Neural cell (in vitro differentiated cells): Measurements from ENCODE around the gene WNT7B. TPM values are rescaled to one million over a fixed set of nuclear protein-coding genes. Genes with fewer than 3 reads are reported as not detected.

Experiments used
- H2AFZ ChIP-seq: fragments of 200-600, 300-800 bp; sonication (generic), shearing (Covaris generic); 2 replicates; pipeline ENCODE4 v1.6.0; 2014; ENCODE audit warnings: low read depth, mild to moderate bottlenecking, antibody characterized with exemption, low read length, moderate library complexity
- H3F3A ChIP-seq: fragments of 200-600 bp; shearing (Covaris generic); 2 replicates; pipeline ENCODE4 v1.6.1; 2016; ENCODE audit warnings: mild to moderate bottlenecking, moderate library complexity, mixed read lengths, antibody characterized with exemption, low read length; ENCODE audit not compliant: insufficient read depth, poor library complexity, severe bottlenecking
- H3K27ac ChIP-seq: fragments of 200-600, 300-800 bp; sonication (generic), shearing (Covaris generic); 2 replicates; pipeline ENCODE4 v1.5.1; 2014; ENCODE audit warnings: mild to moderate bottlenecking, low read length, moderate library complexity
- H3K27me3 ChIP-seq: fragments of 300-800, 200-600 bp; sonication (generic), shearing (Covaris generic); 2 replicates; pipeline ENCODE4 v1.6.0; 2014; ENCODE audit warnings: mild to moderate bottlenecking, low read depth, low read length, moderate library complexity; ENCODE audit not compliant: insufficient read depth
- H3K36me3 ChIP-seq: fragments of 300-800, 200-600 bp; sonication (generic), shearing (Covaris generic); 2 replicates; pipeline ENCODE4 v1.5.1; 2014; ENCODE audit warnings: mild to moderate bottlenecking, antibody characterized with exemption, low read length, moderate library complexity; ENCODE audit not compliant: insufficient read depth
- H3K4me2 ChIP-seq: fragments of 300-800, 200-600 bp; sonication (generic), shearing (Covaris generic); 2 replicates; pipeline ENCODE4 v1.6.0; 2014; ENCODE audit warnings: mild to moderate bottlenecking, low read length
- H3K4me3 ChIP-seq: fragments of 300-800, 200-600 bp; sonication (generic), shearing (Covaris generic); 2 replicates; pipeline ENCODE4 v1.5.1; 2014; ENCODE audit warnings: mild to moderate bottlenecking, low read length, moderate library complexity
- H3K79me2 ChIP-seq: fragments of 200-600 bp; shearing (Covaris generic); replicated peaks from 2 replicates; pipeline ENCODE4 v1.6.0; 2014; ENCODE audit warnings: mild to moderate bottlenecking, low read length, moderate library complexity; ENCODE audit not compliant: insufficient read depth
- H3K9ac ChIP-seq: fragments of 300-800, 200-600 bp; sonication (generic), shearing (Covaris generic); 2 replicates; pipeline ENCODE4 v1.6.1; 2016; ENCODE audit warnings: mild to moderate bottlenecking, low read length, mixed read lengths
- H3K9me2 ChIP-seq: fragments of 200-600 bp; shearing (Covaris generic); 2 replicates; pipeline ENCODE4 v1.6.1; 2016; ENCODE audit warnings: mild to moderate bottlenecking, low read length, mixed read lengths; ENCODE audit not compliant: insufficient read depth
- H3K9me3 ChIP-seq: fragments of 200-600, 300-800 bp; sonication (generic), shearing (Covaris generic); 2 replicates; pipeline ENCODE4 v1.6.1; 2016; ENCODE audit warnings: mild to moderate bottlenecking, mixed run types, low read length, moderate library complexity, mixed read lengths
- H4K20me1 ChIP-seq: fragments of 200-600 bp; shearing (Covaris generic); 2 replicates; pipeline ENCODE4 v1.6.1; 2016; ENCODE audit warnings: mild to moderate bottlenecking, mixed run types; ENCODE audit not compliant: insufficient read depth
- CTCF ChIP-seq: fragments of 450-650 bp; IDR thresholded peaks from 2 replicates; pipeline ENCODE4 v1.5.1; 2014; ENCODE audit warnings: antibody characterized with exemption, mild to moderate bottlenecking, moderate library complexity; ENCODE audit not compliant: poor library complexity, severe bottlenecking
- EP300 ChIP-seq: fragments of 450-650 bp; conservative IDR thresholded peaks from 2 replicates; pipeline ENCODE4 v1.6.1; 2014; ENCODE audit warnings: antibody characterized with exemption, mild to moderate bottlenecking, moderate library complexity; ENCODE audit not compliant: poor library complexity, severe bottlenecking
- EZH2 ChIP-seq: fragments of 200-600, 300-800 bp; shearing (Covaris generic), sonication (generic); IDR thresholded peaks from 2 replicates; pipeline ENCODE4 v1.6.1; 2014; ENCODE audit warnings: antibody characterized with exemption, low read length, borderline replicate concordance, mild to moderate bottlenecking; ENCODE audit not compliant: insufficient read depth, poor library complexity, severe bottlenecking
- MXI1 ChIP-seq: fragments of 450-650 bp; conservative IDR thresholded peaks from 2 replicates; pipeline ENCODE4 v1.6.1; 2014; ENCODE audit warnings: antibody characterized with exemption, mild to moderate bottlenecking; ENCODE audit not compliant: poor library complexity, severe bottlenecking
- POLR2AphosphoS5 ChIP-seq: IDR thresholded peaks from 2 replicates; pipeline ENCODE4 v1.6.1; 2012
- RAD21 ChIP-seq: fragments of 450-650 bp; conservative IDR thresholded peaks from 2 replicates; pipeline ENCODE4 v1.6.1; 2014; ENCODE audit warnings: antibody characterized with exemption, mild to moderate bottlenecking, moderate library complexity
- REST ChIP-seq: IDR thresholded peaks from 2 replicates; pipeline ENCODE4 v1.6.1; 2012; ENCODE audit warnings: borderline replicate concordance
- SMC3 ChIP-seq: fragments of 450-650 bp; conservative IDR thresholded peaks from 2 replicates; pipeline ENCODE4 v1.6.1; 2014; ENCODE audit warnings: antibody characterized with exemption, mild to moderate bottlenecking, moderate library complexity; ENCODE audit not compliant: poor library complexity
- TAF1 ChIP-seq: IDR thresholded peaks from 2 replicates; pipeline ENCODE4 v1.6.1; 2012; ENCODE audit warnings: low read depth
- polyA plus RNA-seq: library from polyadenylated mRNA; depleted of rRNA; stranded (reverse); fragments of >200 nt; gene quantifications from 2 replicates; pipeline ENCODE4 v1.2.3, GENCODE V29; 2014

WNT7B gene
- polyA plus RNA-seq, 1 donor from 2014 or later = 0.16 TPM

GRCh38 chr22:45960477-45961386 is 16.2 kb downstream of the WNT7B start:
- no peak overlapping the region for H3K4me2 ChIP-seq
- H3K9me2 ChIP-seq = no peaks in the 10 kb centered on the region
- H3K36me3 ChIP-seq = no peaks in the 10 kb centered on the region
- no peaks in the 10 kb centered on the region for H3K79me2 ChIP-seq
- H3K9me3 ChIP-seq = no peaks in the 10 kb centered on the region
- H2AFZ ChIP-seq = no peak overlapping the region
- H3K9ac ChIP-seq = no peak overlapping the region
- H3K27me3 ChIP-seq = no peaks in the 10 kb centered on the region
- no peak overlapping the region for H3K27ac ChIP-seq
- H3F3A ChIP-seq = no peaks in the 10 kb centered on the region
- no peak overlapping the region for H3K4me3 ChIP-seq
- H4K20me1 ChIP-seq = no peaks in the 10 kb centered on the region
- TF ChIP-seq REST (no peak), SMC3 (no peak), POLR2AphosphoS5 (no peak), EP300 (no peak), RAD21 (no peak), TAF1 (no peak), CTCF (no peak), EZH2 (no peak), MXI1 (no peak)

DNA sequence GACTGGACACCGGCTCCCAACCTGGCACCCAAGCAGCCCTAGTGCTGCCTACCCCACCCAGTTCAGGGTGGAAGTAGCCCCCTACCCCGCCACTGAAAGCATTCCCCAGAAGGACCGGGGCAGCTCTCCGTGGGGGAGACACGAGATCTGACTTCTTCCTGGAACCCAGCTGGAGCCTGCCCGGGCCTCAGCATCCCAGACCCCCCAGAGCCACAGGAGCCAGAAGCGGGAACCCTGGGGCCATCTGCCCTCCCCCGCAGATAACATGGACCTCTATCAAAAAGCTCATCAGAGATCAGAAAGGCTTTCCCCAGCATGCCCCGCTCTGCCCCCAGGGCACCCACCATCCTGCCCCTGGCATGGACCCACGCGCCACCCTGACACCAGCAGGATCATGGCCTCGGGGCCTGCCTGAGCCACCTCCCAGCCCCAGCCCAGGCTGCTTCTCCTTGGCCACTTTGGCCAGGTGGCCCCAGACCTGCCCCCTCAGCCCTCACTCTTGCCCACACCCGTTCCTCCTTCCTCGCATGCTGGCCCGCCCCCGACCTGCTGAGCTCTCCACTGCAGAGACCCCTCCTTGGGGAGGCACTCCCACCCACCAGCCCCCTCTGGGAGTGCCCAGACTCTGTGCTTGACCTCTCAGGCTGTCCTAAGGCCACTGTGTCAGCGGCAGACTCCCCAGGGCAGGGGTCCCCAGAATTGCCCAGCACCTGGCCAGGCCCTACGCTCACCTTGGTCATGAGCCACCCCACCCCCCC is 17.1 kb downstream of the WNT7B start:
- H3K27me3 ChIP-seq = no peaks in the 10 kb centered on the region
- H3F3A ChIP-seq = no peaks in the 10 kb centered on the region
- no peaks in the 10 kb centered on the region for H4K20me1 ChIP-seq
- no peaks in the 10 kb centered on the region for H3K9me2 ChIP-seq
- H3K4me3 ChIP-seq = no peak overlapping the region
- H3K9me3 ChIP-seq = no peaks in the 10 kb centered on the region
- no peak overlapping the region for H3K4me2 ChIP-seq
- H3K36me3 ChIP-seq = no peaks in the 10 kb centered on the region
- no peak overlapping the region for H2AFZ ChIP-seq
- no peak overlapping the region for H3K27ac ChIP-seq
- TF ChIP-seq POLR2AphosphoS5 (no peak), TAF1 (no peak), REST (no peak), EZH2 (no peak), EP300 (no peak), CTCF (no peak), RAD21 (no peak), SMC3 (no peak), MXI1 (no peak)
- H3K9ac ChIP-seq = no peak overlapping the region
- no peaks in the 10 kb centered on the region for H3K79me2 ChIP-seq
